Activated T-cell treated with anti-CD3 and anti-CD28 coated beads, Interleukin-2, amount 50 U/mL, for 24 hours (primary cell): ENCODE data around the gene APLF.
"Not testable (repeated sequence)": the region's sequence is repeated elsewhere in the genome, so short reads cannot be mapped to it uniquely, and the experiment has no call there.

Experiments used
- DNase-seq: peaks from one replicate; pipeline ENCODE4 v3.0.0-alpha.2; 2020
- H3K27ac Mint-ChIP-seq: 2 replicates; pipeline ENCODE4 v1.8.0; 2020; ENCODE audit warnings: mild to moderate bottlenecking, mixed read lengths
- H3K27me3 Mint-ChIP-seq: 2 replicates; pipeline ENCODE4 v1.8.0; 2020; ENCODE audit warnings: mixed read lengths
- H3K36me3 Mint-ChIP-seq: 2 replicates; pipeline ENCODE4 v1.8.0; 2020; ENCODE audit warnings: low read depth, mixed read lengths
- H3K4me1 Mint-ChIP-seq: 2 replicates; pipeline ENCODE4 v1.8.0; 2020; ENCODE audit warnings: low read depth, mixed read lengths
- H3K4me3 Mint-ChIP-seq: 2 replicates; pipeline ENCODE4 v1.8.0; 2020; ENCODE audit warnings: mild to moderate bottlenecking, moderate library complexity, mixed read lengths
- H3K9me3 Mint-ChIP-seq: 2 replicates; pipeline ENCODE4 v1.8.0; 2020; ENCODE audit warnings: mixed read lengths

The APLF gene

DNA sequence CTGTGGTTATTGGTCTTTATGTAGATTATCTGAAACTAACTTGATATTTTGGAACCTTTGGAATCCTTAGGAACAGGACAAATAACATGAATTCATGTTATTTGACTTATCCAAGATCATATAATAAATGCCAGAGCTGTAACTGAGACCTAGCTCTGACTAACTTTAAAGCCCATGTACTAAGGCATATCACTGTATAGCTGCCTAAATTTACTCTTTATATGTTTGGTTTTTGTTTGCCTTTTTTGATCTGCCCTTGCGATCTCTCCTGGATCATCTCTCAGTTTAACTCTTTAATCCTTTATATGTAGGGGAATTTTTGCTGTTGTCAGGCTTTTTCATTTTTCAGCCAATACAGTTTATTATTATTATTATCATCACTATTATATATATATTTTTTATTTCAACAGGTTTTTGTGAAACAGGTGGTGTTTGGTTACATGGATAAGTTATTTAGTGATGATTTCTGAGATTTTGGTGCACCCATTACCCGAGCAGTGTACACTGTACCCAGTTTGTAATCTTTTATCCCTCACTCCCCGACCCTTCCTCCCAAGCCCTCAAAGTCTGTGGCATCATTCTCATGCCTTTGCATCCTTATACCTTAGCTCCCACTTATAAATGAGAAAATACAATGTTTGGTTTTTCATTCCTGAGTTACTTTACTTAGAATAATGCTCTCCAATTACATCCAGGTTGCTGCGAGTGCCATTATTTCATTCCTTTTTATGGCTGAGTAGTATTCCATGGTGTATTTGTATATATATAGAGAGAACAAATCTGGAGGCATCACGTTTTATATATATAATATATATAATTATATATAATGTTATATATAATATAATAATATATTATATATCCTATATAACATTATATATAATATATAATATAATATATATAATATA lies 48.9 kb downstream of the APLF start:
- H3K9me3 Mint-ChIP-seq = peaks cover 5% of the 10 kb centered on the region
- H3K27me3 Mint-ChIP-seq = no peaks in the 10 kb centered on the region
- no peak overlapping the region for H3K4me3 Mint-ChIP-seq
- H3K4me1 Mint-ChIP-seq = peaks cover 7% of the 10 kb centered on the region
- H3K27ac Mint-ChIP-seq = no peak overlapping the region
- peaks cover 3% of the 10 kb centered on the region for H3K36me3 Mint-ChIP-seq
- no peak for DNase-seq

DNA sequence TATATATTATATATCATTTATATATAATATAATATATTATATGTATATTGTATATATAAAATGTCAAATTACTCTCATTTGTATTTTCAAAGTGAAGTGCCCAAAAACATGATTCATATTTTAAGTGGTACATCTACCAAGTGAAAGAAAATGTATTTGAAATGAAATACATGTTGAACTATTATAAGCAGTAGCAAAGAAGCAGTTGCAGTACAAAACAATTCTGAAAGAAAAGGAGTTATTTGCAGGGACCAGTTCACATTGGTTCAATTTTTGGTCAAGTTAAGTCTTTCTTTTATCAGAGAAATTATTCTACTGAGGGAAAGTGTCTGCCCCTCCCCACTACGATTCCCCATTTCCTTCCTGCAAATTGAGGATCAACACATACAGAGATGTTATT lies 51.9 kb downstream of the APLF start:
- no peak for DNase-seq
- Mint-ChIP-seq H3K36me3 (no peaks in the 10 kb centered on the region), H3K9me3 (peaks cover 5% of the 10 kb centered on the region), H3K4me3 (no peak overlapping the region), H3K4me1 (peaks cover 8% of the 10 kb centered on the region), H3K27me3 (no peaks in the 10 kb centered on the region), H3K27ac (no peak overlapping the region)

GRCh38 chr2:68521037-68521436 lies 53.7 kb downstream of the APLF start:
- Mint-ChIP-seq H3K9me3 (no peaks in the 10 kb centered on the region), H3K36me3 (peaks cover 2% of the 10 kb centered on the region), H3K27me3 (no peaks in the 10 kb centered on the region), H3K4me3 (no peak overlapping the region), H3K27ac (no peak overlapping the region), H3K4me1 (peaks cover 8% of the 10 kb centered on the region)
- DNase-seq = no peak

DNA sequence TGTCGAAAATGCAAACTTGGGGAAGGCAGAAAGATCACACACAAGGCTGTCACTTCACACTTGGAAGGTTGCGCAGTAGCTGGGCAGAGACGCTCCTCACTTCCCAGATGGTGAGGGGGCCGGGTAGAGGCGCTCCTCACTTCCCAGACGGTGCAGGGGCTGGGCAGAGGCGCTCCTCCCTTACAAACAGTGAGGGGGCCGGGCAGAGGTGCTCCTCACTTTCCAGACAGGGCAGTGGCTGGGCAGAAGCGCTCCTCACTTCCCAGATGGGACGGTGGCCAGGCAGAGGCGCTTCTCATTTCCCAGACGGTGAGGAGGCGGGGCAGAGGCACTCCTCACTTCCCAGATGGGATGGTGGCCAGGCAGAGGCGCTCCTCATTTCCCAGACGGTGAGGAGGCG lies 59.6 kb downstream of the APLF start:
- H3K27ac Mint-ChIP-seq, H3K4me3 Mint-ChIP-seq, H3K9me3 Mint-ChIP-seq, DNase-seq, H3K27me3 Mint-ChIP-seq, H3K4me1 Mint-ChIP-seq: not testable (repeated sequence)
- H3K36me3 Mint-ChIP-seq = peaks cover 18% of the 10 kb centered on the region

DNA sequence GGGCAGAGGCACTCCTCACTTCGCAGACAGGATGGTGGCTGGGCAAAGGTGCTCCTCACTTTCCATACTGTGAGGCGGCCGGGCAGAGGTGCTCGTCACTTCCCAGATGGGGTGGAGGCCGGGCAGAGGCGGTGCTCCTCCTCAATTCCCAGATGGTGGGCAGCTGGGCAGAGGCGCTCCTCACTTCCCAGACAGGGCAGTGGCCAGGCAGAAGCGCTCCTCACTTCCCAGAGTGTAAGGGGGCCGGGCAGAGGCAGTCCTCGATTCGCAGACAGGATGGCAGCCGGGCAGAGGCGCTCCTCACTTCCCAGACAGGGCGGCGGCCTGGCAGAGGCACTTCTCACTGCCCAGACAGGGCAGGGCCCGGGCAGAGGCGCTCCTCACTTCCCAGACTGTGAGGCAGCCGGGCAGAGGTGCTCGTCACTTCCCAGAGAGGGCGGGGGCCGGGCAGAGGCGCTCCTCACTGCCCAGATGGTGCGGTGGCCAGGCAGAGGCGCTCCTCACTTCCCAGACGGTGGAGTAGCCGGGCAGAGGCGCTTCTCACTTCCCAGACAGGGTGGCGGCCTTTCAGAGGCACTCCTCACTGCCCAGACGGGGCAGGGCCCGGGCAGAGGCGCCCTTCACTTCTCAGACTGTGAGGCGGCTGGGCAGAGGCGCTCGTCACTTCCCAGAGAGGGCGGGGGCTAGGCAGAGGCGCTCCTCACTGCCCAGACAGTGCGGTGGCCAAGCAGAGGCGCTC lies 60.1 kb downstream of the APLF start:
- H3K36me3 Mint-ChIP-seq = peaks cover 18% of the 10 kb centered on the region
- not testable (repeated sequence) for DNase-seq, H3K9me3 Mint-ChIP-seq, H3K27ac Mint-ChIP-seq, H3K4me1 Mint-ChIP-seq, H3K27me3 Mint-ChIP-seq, H3K4me3 Mint-ChIP-seq

GRCh38 chr2:68529156-68529555 lies 61.8 kb downstream of the APLF start:
- H3K27me3 Mint-ChIP-seq, H3K4me3 Mint-ChIP-seq, H3K4me1 Mint-ChIP-seq, H3K9me3 Mint-ChIP-seq, H3K27ac Mint-ChIP-seq, DNase-seq: not testable (repeated sequence)
- peaks cover 18% of the 10 kb centered on the region for H3K36me3 Mint-ChIP-seq

DNA sequence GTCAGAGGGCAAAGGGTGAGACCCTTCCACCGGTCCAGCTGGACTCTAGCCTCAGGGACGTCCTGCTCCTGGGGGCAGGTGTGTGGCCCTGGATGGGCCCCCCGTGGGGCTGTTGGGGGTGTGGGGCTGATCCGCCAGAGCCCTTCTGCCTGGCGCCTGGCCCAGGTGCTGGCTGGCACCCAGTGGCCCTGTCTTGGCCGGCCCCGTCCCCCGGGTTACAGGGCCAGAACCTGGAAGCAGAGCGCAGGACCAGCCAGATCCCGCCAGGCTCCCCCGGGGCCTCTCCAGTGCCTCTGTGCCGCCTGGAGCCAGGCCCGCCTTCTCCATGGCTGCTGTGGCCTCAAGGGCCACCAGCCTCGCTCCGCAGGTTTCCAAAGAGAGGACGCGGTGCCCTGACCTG lies 62.3 kb downstream of the APLF start:
- H3K9me3 Mint-ChIP-seq = not testable (repeated sequence)

GRCh38 chr2:68536000-68536399 lies 68.6 kb downstream of the APLF start:
- no peak for DNase-seq
- Mint-ChIP-seq H3K9me3 (no peaks in the 10 kb centered on the region), H3K27me3 (no peaks in the 10 kb centered on the region), H3K4me1 (peaks cover 4% of the 10 kb centered on the region), H3K27ac (no peak overlapping the region), H3K36me3 (no peaks in the 10 kb centered on the region), H3K4me3 (no peak overlapping the region)

More for the DNA sequence above, 62.3 kb downstream of the APLF start:
- DNase-seq, H3K4me1 Mint-ChIP-seq, H3K27ac Mint-ChIP-seq, H3K4me3 Mint-ChIP-seq, H3K27me3 Mint-ChIP-seq: not testable (repeated sequence)
- peaks cover 18% of the 10 kb centered on the region for H3K36me3 Mint-ChIP-seq

DNA sequence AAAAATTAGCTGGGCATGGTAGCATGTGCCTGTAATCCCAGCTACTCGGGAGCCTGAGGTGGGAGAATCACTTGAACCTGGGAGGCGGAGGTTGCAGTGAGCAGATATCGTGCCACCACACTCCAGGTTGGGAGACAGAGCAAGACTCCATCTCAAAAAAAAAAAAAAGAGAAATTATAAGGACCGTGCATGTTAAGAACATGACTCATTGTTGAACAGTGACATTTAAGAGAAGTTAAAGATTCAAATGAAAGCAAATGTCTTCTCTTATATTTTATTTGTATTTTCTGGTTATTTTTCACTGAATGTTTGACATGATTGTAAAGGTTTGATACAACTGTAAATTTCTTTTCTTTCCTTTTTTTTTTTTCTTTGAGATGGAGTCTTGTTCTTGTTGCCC lies 69.6 kb downstream of the APLF start:
- Mint-ChIP-seq H3K27me3 (no peaks in the 10 kb centered on the region), H3K9me3 (no peaks in the 10 kb centered on the region), H3K4me1 (peaks cover 4% of the 10 kb centered on the region), H3K36me3 (no peaks in the 10 kb centered on the region), H3K4me3 (no peak overlapping the region), H3K27ac (no peak overlapping the region)
- no peak for DNase-seq

GRCh38 chr2:68537809-68538208 lies 70.4 kb downstream of the APLF start:
- H3K36me3 Mint-ChIP-seq = no peaks in the 10 kb centered on the region
- no peaks in the 10 kb centered on the region for H3K9me3 Mint-ChIP-seq
- no peak overlapping the region for H3K4me3 Mint-ChIP-seq
- peaks cover 4% of the 10 kb centered on the region for H3K4me1 Mint-ChIP-seq
- H3K27me3 Mint-ChIP-seq = no peaks in the 10 kb centered on the region
- H3K27ac Mint-ChIP-seq = no peak overlapping the region
- no peak for DNase-seq

DNA sequence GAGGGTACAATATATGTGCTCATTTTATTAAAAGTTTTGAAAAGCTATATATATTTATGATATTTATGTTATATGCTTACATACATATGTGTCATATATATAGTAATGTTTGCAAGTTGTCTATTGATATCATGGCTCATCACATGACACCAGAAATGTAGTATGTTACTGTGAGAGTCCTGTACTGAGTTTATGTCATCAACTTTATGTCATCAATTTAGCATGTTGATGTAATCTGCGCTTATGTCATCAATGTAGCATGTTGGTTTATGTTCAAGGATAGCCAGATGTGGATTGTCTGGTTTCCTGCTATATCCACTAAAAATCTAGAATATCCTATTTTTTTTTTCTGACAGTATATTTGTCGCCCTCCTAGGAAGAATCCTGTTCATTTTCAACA lies 77.4 kb downstream of the APLF start:
- Mint-ChIP-seq H3K9me3 (no peaks in the 10 kb centered on the region), H3K36me3 (no peaks in the 10 kb centered on the region), H3K27me3 (no peaks in the 10 kb centered on the region), H3K27ac (no peak overlapping the region), H3K4me1 (no peaks in the 10 kb centered on the region), H3K4me3 (no peak overlapping the region)
- no peak for DNase-seq

GRCh38 chr2:68548396-68548795 lies 81.0 kb downstream of the APLF start:
- Mint-ChIP-seq H3K4me1 (no peaks in the 10 kb centered on the region), H3K27me3 (no peaks in the 10 kb centered on the region), H3K4me3 (no peak overlapping the region), H3K36me3 (no peaks in the 10 kb centered on the region), H3K27ac (no peak overlapping the region), H3K9me3 (no peaks in the 10 kb centered on the region)
- DNase-seq = no peak

DNA sequence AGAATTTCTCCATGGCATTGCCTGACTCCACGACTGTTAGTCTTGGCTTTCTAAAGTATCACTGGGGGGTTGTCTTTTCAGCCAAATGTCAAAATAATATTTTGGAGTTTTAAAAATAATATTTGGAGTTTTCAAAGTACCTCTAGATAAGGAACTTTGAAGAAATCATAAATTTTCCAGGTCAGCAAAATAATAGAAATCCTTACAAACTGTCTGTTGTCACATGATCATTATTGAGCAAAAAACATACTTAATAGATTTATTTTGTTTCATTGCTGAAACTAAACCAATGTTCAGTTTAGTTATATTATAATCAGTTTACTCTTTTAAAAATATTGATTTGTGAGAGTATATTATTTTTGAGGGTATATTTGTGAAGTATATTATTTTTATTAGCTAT lies 85.7 kb downstream of the APLF start:
- DNase-seq = no peak
- no peak overlapping the region for H3K4me3 Mint-ChIP-seq
- H3K27me3 Mint-ChIP-seq = no peaks in the 10 kb centered on the region
- H3K4me1 Mint-ChIP-seq = no peaks in the 10 kb centered on the region
- H3K9me3 Mint-ChIP-seq = no peaks in the 10 kb centered on the region
- no peaks in the 10 kb centered on the region for H3K36me3 Mint-ChIP-seq
- no peak overlapping the region for H3K27ac Mint-ChIP-seq

DNA sequence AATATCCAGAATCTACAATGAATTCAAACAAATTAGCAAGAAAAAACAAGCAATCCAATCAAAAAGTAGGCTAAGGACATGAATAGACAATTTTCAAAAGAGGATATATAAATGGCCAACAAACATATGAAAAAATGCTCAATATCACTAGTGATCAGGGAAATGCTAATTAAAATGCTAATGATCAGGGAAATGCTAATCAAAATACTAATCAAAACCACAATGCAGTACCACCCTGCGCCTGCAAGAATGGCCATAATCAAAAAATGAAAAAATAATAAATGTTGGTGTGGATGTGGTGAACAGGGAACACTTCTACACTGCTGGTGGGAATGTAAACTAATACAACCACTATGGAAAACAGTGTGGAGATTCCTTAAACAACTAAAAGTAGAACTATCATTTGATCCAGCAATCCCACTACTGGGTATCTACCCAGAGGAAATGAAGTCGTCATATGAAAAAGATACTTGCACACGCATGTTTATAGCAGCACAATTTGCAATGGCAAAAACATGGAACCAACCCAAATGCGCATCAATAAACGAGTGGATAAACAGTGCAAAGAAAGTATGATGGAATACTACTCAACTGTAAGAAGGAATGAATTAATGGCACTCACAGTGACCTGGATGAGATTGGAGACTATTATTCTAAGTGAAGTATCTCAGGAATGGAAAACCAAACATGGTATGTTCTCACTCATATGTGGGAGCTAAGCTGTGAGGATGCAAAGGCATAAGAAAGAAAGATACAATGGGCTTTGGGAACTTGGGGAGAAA lies 88.2 kb downstream of the APLF start:
- H3K27ac Mint-ChIP-seq, H3K36me3 Mint-ChIP-seq, H3K9me3 Mint-ChIP-seq, H3K4me3 Mint-ChIP-seq, H3K27me3 Mint-ChIP-seq, DNase-seq: not testable (repeated sequence)
- H3K4me1 Mint-ChIP-seq = peaks cover 10% of the 10 kb centered on the region

- Mint-ChIP-seq H3K36me3 (no peaks in the 10 kb centered on the region), H3K27ac (no peak overlapping the region), H3K27me3 (no peaks in the 10 kb centered on the region), H3K4me3 (no peak overlapping the region), H3K4me1 (peaks cover 10% of the 10 kb centered on the region), H3K9me3 (no peaks in the 10 kb centered on the region)
- DNase-seq = no peak
These were observed 89.0 kb downstream of the APLF start for GRCh38 chr2:68556381-68556780.
